Prostate gland (tissue), 2 donors: ENCODE measurements around the gene TEX29. TPM values are rescaled to one million over a fixed set of nuclear protein-coding genes. Genes with fewer than 3 reads are reported as not detected.

Source experiments
- DNase-seq: peaks from one replicate; pipeline ENCODE4 v3.0.0-alpha.2; 2019; ENCODE audit warnings: low spot score
- H3K27ac ChIP-seq, 2 donors: fragments of 200-600 bp; sonication (generic); 2 replicates each; pipeline ENCODE4 v1.5.1; 2017 to 2019
- H3K27me3 ChIP-seq: fragments of 200-600 bp; sonication (generic); replicated peaks from 2 replicates; pipeline ENCODE4 v1.5.1; 2019; ENCODE audit not compliant: insufficient read depth
- H3K36me3 ChIP-seq, 2 donors: fragments of 200-600 bp; sonication (generic); 1 replicate in 1 of 2; 2 replicates in 1 of 2; pipeline versions ENCODE4 v1.5.1 to v1.8.1; 2017 to 2019
- H3K4me1 ChIP-seq: fragments of 200-600 bp; sonication (generic); replicated peaks from 2 replicates; pipeline ENCODE4 v1.5.1; 2019
- H3K4me3 ChIP-seq, 2 donors: fragments of 200-600 bp; sonication (generic); 2 replicates each; pipeline ENCODE4 v1.5.1; 2017 to 2019
- H3K9me3 ChIP-seq: fragments of 200-600 bp; sonication (generic); 2 replicates; pipeline ENCODE4 v1.5.1; 2017
- POLR2A ChIP-seq: fragments of 450-650 bp; IDR thresholded peaks from one replicate; pipeline ENCODE4 v1.6.1; 2016; ENCODE audit warnings: antibody characterized with exemption, mild to moderate bottlenecking
- POLR2AphosphoS5 ChIP-seq: sonication (generic); formaldehyde crosslinking; IDR thresholded peaks from one replicate; pipeline ENCODE4 v1.6.1; 2017; ENCODE audit warnings: antibody characterized with exemption
- WGBS: methylation state at CpG from one replicate; pipeline ENCODE4 v1.1.5; 2018; 5-methylcytosine and 5-hydroxymethylcytosine counted together
- intact Hi-C: fragments of 100-400 bp; cut with DNase I; formaldehyde crosslinking; loops from one replicate; pipeline ENCODE4 v1.14.2; 2022
- total RNA-seq, 2 donors: library from RNA; depleted of rRNA; stranded (reverse); fragments of >200 nt; gene quantifications; one replicate each; pipeline ENCODE4 v1.1.0, GENCODE V29; 2016
- TF ChIP-seq, protein P1 (sequence below), 4 experiments: fragments of 200-600 bp in 2 of 4; fragments of 450-650 bp in 2 of 4; sonication (generic) in 2 of 4; IDR thresholded peaks; 1 replicate in 3 of 4; 2 replicates in 1 of 4; pipeline ENCODE4 v1.5.1; 2016 to 2019; ENCODE audit warnings: antibody characterized with exemption in 4 of 4, mild to moderate bottlenecking in 2 of 4, moderate library complexity in 2 of 4

TEX29 gene
- total RNA-seq, 2 donors from 2014 or later, result 1.4 TPM; not detected in 1

DNA sequence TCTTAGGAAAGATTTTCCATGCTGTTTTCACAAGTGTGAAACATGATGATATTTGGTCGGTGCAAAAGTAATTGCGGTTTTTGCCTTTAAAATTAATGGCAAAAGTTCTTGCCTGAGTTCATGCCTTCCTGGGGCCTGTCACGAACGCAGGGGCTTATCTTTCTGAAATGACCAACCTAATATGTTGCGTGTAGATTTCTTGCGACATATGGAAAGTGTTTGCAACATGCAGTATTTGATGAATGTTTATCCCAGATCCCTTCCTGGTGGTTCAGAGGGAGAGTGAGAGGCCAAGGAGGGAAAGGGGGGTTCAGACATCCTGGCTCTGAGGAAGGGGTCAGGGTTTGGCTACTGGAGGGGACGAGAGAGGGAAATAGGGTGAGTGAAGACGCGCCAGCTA is 72.0 kb downstream of the TEX29 start:
- Histone ChIP-seq H3K9me3 (no peaks in the 10 kb centered on the region), H3K36me3 (no peaks in the 10 kb centered on the region), H3K4me3 (no peak overlapping the region), H3K27me3 (no peaks in the 10 kb centered on the region), H3K27ac (no peak overlapping the region), H3K4me1 (no peaks in the 10 kb centered on the region)
- intact Hi-C loops, result no loop called here
- WGBS, result 85% methylated on average over 9 of the region's 9 CpGs
- no peak for TF ChIP-seq POLR2AphosphoS5
- no peak for TF ChIP-seq POLR2A
- TF ChIP-seq, protein P1, sequence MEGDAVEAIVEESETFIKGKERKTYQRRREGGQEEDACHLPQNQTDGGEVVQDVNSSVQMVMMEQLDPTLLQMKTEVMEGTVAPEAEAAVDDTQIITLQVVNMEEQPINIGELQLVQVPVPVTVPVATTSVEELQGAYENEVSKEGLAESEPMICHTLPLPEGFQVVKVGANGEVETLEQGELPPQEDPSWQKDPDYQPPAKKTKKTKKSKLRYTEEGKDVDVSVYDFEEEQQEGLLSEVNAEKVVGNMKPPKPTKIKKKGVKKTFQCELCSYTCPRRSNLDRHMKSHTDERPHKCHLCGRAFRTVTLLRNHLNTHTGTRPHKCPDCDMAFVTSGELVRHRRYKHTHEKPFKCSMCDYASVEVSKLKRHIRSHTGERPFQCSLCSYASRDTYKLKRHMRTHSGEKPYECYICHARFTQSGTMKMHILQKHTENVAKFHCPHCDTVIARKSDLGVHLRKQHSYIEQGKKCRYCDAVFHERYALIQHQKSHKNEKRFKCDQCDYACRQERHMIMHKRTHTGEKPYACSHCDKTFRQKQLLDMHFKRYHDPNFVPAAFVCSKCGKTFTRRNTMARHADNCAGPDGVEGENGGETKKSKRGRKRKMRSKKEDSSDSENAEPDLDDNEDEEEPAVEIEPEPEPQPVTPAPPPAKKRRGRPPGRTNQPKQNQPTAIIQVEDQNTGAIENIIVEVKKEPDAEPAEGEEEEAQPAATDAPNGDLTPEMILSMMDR (IDR thresholded peaks at IDR 0.05), result no peak
- no peak for DNase-seq

DNA sequence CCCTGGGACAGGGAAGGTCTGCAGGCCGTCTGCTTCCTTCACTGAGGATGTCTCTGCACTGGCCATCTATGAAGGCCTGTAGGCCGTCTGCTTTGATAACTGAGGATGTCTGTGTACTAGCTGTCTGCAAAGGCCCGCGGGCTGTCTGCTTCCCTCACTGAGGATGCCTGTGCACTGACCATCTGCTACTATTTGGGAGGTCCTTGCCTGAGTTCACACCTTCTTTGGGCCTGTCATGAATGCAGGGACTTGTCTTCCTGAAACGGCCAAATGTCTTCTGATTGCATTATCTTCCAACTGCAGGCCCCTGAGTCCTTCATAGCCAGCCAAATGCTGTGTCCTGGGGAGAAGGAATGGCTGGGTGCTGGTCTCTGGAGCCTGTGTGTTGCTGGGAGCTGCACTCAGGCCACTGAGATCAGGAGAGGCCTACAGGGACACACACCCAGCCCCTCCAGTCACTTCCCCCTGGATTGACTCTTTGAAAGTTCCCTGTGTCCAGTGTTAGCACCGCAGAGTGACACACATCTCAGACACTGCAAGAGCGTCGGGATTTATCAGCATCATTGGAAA is 72.9 kb downstream of the TEX29 start:
- TF ChIP-seq POLR2AphosphoS5, result no peak
- no peak for TF ChIP-seq POLR2A
- TF ChIP-seq, protein P1 (IDR thresholded peaks at IDR 0.05), result no peak
- no peak for DNase-seq
- WGBS, result 87% methylated on average over 8 of the region's 8 CpGs
- no peaks in the 10 kb centered on the region for H3K9me3 ChIP-seq
- intact Hi-C loops, result no loop called here
- no peaks in the 10 kb centered on the region for H3K27me3 ChIP-seq
- no peak overlapping the region for H3K27ac ChIP-seq
- H3K4me3 ChIP-seq, result no peak overlapping the region
- no peaks in the 10 kb centered on the region for H3K36me3 ChIP-seq
- H3K4me1 ChIP-seq, result no peaks in the 10 kb centered on the region

Other genes with a start within 250 kb of the TEX29 start
- gene ARHGEF7, start 205.3 kb upstream of the TEX29 start, total RNA-seq, result 10 to 100 TPM; 57.9 to 97.3 TPM